ENCODE measurements around the gene C1RL.

C1RL gene

GRCh38 chr12:7091660-7092228 lies 17.3 kb downstream of the C1RL start:
- DNase-seq: no peak

- no peak for DNase-seq
Observed at GRCh38 chr12:7091171-7091570, 17.8 kb downstream of the C1RL start.

- no peak for DNase-seq
Observed at GRCh38 chr12:7090222-7090998, 18.6 kb downstream of the C1RL start.

- DNase-seq: no peak
Observed at GRCh38 chr12:7089196-7089871, 19.7 kb downstream of the C1RL start.

GRCh38 chr12:7083125-7083524 lies 25.9 kb downstream of the C1RL start:
- DNase-seq: no peak

GRCh38 chr12:7081037-7081436 lies 28.0 kb downstream of the C1RL start:
- no peak for DNase-seq

- DNase-seq: no peak
Observed at GRCh38 chr12:7079826-7080125, 29.2 kb downstream of the C1RL start.

GRCh38 chr12:7078163-7078562 lies 30.9 kb downstream of the C1RL start:
- no peak for DNase-seq

- no peak for DNase-seq
Observed at GRCh38 chr12:7076493-7076892, 32.5 kb downstream of the C1RL start.

GRCh38 chr12:7075939-7076338 lies 33.1 kb downstream of the C1RL start:
- no peak for DNase-seq

GRCh38 chr12:7075518-7075917 lies 33.5 kb downstream of the C1RL start:
- no peak for DNase-seq

GRCh38 chr12:7073946-7074345 lies 35.1 kb downstream of the C1RL start:
- DNase-seq: no peak

- no peak for DNase-seq
Observed at GRCh38 chr12:7072554-7072953, 36.5 kb downstream of the C1RL start.

GRCh38 chr12:7072035-7072434 lies 37.0 kb downstream of the C1RL start:
- DNase-seq: no peak

- no peak for DNase-seq
Observed at GRCh38 chr12:7069386-7069785, 39.6 kb downstream of the C1RL start.

- no peak for DNase-seq
Observed at GRCh38 chr12:7068994-7069346, 40.0 kb downstream of the C1RL start.

- no peak for DNase-seq
Observed at GRCh38 chr12:7068240-7068993, 40.6 kb downstream of the C1RL start.

GRCh38 chr12:7067096-7067495 lies 41.9 kb downstream of the C1RL start:
- DNase-seq: no peak

- no peak for DNase-seq
Observed at GRCh38 chr12:7066596-7066995, 42.4 kb downstream of the C1RL start.

- no peak for DNase-seq
Observed at GRCh38 chr12:7065073-7065623, 43.9 kb downstream of the C1RL start.

GRCh38 chr12:7064516-7064915 lies 44.5 kb downstream of the C1RL start:
- DNase-seq: no peak

GRCh38 chr12:7061596-7061995 lies 47.4 kb downstream of the C1RL start:
- DNase-seq: no peak

GRCh38 chr12:7061138-7061537 lies 47.9 kb downstream of the C1RL start:
- no peak for DNase-seq
